Panc1 (cell line): Measurements from ENCODE around the gene RRAS2. TPM values are rescaled to one million over a fixed set of nuclear protein-coding genes. Genes with fewer than 3 reads are reported as not detected.

ENCODE experiments used
- ATAC-seq: fragments of 200-7000 bp; cut with Tn5 transposase; 2 replicates; pipeline ENCODE4 v1.9.1; 2020; ENCODE audit warnings: mild to moderate bottlenecking, moderate library complexity
- BruUV-seq: library from RNA; stranded (reverse); fragments of 400-500 nt; replicated peaks from 2 replicates; lab custom pipeline; 2021; lab: Mats Ljungman, UMichigan
- CTCF ChIA-PET: fragments of 300-600 bp; sonication (Branson Sonifier 250); formaldehyde crosslinking; loops from one replicate; lab custom pipeline; 2022; ENCODE audit warnings: antibody characterized with exemption; lab: Charles Lee
- POLR2A ChIA-PET: fragments of 300-600 bp; sonication (Branson Sonifier 250); formaldehyde crosslinking; loops from one replicate; lab custom pipeline; 2022; ENCODE audit warnings: antibody characterized with exemption; lab: Charles Lee
- DNase-seq: peaks from one replicate; pipeline ENCODE4 v3.0.0-alpha.2; 2010; ENCODE audit warnings: low read depth, low spot score
- H3K27ac ChIP-seq: 2 replicates; pipeline ENCODE4 v1.5.1; 2011; ENCODE audit warnings: mild to moderate bottlenecking, low read length, inconsistent platforms
- H3K27me3 ChIP-seq: fragments of 200-500 bp; sonication (Bioruptor generic); 2 replicates; pipeline ENCODE4 v1.6.0; 2014; ENCODE audit warnings: low read length, inconsistent platforms; ENCODE audit not compliant: control insufficient read depth, insufficient read depth
- H3K36me3 ChIP-seq: fragments of 200-500 bp; sonication (Bioruptor generic); 2 replicates; pipeline ENCODE4 v1.5.1; 2014; ENCODE audit warnings: inconsistent platforms, mild to moderate bottlenecking, low read length, moderate library complexity; ENCODE audit not compliant: control insufficient read depth, insufficient read depth
- H3K4me1 ChIP-seq: 2 replicates; pipeline ENCODE4 v1.5.1; 2011; ENCODE audit warnings: inconsistent platforms, mild to moderate bottlenecking, low read length, moderate library complexity; ENCODE audit not compliant: control insufficient read depth, insufficient read depth
- H3K4me3 ChIP-seq, 2 experiments: 2 replicates each; pipeline ENCODE4 v1.5.1; 2011 to 2012; ENCODE audit warnings: low read depth in 2 of 2, low read length in 2 of 2, mild to moderate bottlenecking in 2 of 2, inconsistent platforms in 1 of 2, moderate library complexity in 1 of 2
- H3K9me3 ChIP-seq: fragments of 200-500 bp; sonication (Bioruptor generic); 2 replicates; pipeline ENCODE4 v1.5.1; 2014; ENCODE audit warnings: low read depth, mild to moderate bottlenecking, inconsistent platforms, low read length, moderate library complexity; ENCODE audit not compliant: control insufficient read depth, insufficient read depth
- POLR2AphosphoS5 ChIP-seq: IDR thresholded peaks from 2 replicates; pipeline ENCODE4 v1.6.1; 2012; ENCODE audit warnings: mild to moderate bottlenecking, low read depth, low read length, moderate library complexity
- SIN3A ChIP-seq: IDR thresholded peaks from 2 replicates; pipeline ENCODE4 v1.6.1; 2012; ENCODE audit warnings: low read depth, mild to moderate bottlenecking, low read length, moderate library complexity, borderline replicate concordance; ENCODE audit not compliant: insufficient read depth
- TCF7L2 ChIP-seq: IDR thresholded peaks from 2 replicates; pipeline ENCODE4 v1.6.1; 2011; ENCODE audit warnings: mild to moderate bottlenecking, low read depth, low read length, inconsistent platforms
- in situ Hi-C: cut with HindIII; loops from 2 replicates; pipeline ENCODE4 v1.10.0; 2016; ENCODE audit warnings: low sequenced_read_pairs, low pct_unique_long_range_greater_than_20kb
- intact Hi-C: fragments of 100-400 bp; cut with micrococcal nuclease; formaldehyde crosslinking; loops from one replicate; pipeline ENCODE4 v1.10.0; 2022; ENCODE audit not compliant: unreplicated experiment
- total RNA-seq: library from RNA; stranded (reverse); gene quantifications from one replicate; pipeline ENCODE4 v1.2.1, GENCODE V29; 2021; ENCODE audit not compliant: unreplicated experiment
- TF ChIP-seq, protein P1 (sequence below), 2 experiments: IDR thresholded peaks; 2 replicates each; pipeline ENCODE4 v1.6.1; 2011 to 2012; ENCODE audit warnings: low read depth in 2 of 2, control low read depth in 1 of 2, low read length in 1 of 2, mild to moderate bottlenecking in 1 of 2, moderate library complexity in 1 of 2; ENCODE audit not compliant: insufficient read depth in 1 of 2
- TF ChIP-seq, protein P2 (sequence below): fragments of 450-650 bp; IDR thresholded peaks from 2 replicates; pipeline ENCODE4 v1.5.1; 2017; ENCODE audit warnings: mild to moderate bottlenecking

RRAS2 gene
- total RNA-seq, 1 experiment from 2014 or later, result 58.4 TPM

DNA sequence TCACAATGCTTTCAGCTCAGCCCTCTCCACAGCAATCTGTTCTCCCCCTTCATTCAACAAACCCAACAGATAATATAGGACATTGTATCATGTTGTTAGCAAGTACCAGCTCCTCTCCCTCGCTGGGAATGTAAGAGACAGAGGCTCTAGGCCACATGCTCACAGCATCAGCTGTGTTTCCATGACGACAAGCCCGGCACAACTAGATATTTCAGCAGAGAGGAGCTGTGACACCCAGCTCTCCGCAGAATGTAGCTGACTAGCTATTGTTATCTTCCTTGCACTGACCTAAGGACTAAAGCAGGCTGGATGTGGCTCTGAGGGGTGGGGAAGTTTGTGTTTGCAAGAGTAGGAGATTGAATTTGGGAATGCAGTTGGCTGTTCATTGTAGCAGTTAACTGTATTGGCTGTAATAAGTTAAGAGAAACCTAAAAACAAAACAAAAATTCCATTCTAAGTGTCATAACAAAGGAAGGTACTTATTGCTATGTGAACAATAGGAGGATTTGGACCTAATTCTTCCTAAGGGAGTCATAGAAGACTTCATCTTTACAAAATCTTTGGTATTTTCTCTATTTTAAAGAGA lies 28.0 kb upstream of the RRAS2 start:
- Histone ChIP-seq H3K4me3 (no peak overlapping the region), H3K4me1 (no peaks in the 10 kb centered on the region), H3K27me3 (no peaks in the 10 kb centered on the region; the same call in 1 of the 2 replicates), H3K27ac (no peak overlapping the region), H3K36me3 (no peaks in the 10 kb centered on the region), H3K9me3 (no peaks in the 10 kb centered on the region)
- no TSS peak for BruUV-seq
- POLR2A ChIA-PET, result interaction anchor here (0.6 kb wide), 1 partner anchor 1063 kb away, joined by 3 read pairs; no protein-coding TSS in a partner anchor
- CTCF ChIA-PET, result interaction anchor here (0.6 kb wide), 1 partner anchor 66 kb away, joined by 4 read pairs; no protein-coding TSS in a partner anchor
- no peak; the same call in 1 of the 2 replicates for ATAC-seq
- TF ChIP-seq, protein P1, sequence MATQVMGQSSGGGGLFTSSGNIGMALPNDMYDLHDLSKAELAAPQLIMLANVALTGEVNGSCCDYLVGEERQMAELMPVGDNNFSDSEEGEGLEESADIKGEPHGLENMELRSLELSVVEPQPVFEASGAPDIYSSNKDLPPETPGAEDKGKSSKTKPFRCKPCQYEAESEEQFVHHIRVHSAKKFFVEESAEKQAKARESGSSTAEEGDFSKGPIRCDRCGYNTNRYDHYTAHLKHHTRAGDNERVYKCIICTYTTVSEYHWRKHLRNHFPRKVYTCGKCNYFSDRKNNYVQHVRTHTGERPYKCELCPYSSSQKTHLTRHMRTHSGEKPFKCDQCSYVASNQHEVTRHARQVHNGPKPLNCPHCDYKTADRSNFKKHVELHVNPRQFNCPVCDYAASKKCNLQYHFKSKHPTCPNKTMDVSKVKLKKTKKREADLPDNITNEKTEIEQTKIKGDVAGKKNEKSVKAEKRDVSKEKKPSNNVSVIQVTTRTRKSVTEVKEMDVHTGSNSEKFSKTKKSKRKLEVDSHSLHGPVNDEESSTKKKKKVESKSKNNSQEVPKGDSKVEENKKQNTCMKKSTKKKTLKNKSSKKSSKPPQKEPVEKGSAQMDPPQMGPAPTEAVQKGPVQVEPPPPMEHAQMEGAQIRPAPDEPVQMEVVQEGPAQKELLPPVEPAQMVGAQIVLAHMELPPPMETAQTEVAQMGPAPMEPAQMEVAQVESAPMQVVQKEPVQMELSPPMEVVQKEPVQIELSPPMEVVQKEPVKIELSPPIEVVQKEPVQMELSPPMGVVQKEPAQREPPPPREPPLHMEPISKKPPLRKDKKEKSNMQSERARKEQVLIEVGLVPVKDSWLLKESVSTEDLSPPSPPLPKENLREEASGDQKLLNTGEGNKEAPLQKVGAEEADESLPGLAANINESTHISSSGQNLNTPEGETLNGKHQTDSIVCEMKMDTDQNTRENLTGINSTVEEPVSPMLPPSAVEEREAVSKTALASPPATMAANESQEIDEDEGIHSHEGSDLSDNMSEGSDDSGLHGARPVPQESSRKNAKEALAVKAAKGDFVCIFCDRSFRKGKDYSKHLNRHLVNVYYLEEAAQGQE (IDR thresholded peaks at IDR 0.05; ENCODE audit: insufficient read depth in 1 of 2, low read depth in 2 of 2, low read length in 1 of 2), result no peak
- TF ChIP-seq, protein P2, sequence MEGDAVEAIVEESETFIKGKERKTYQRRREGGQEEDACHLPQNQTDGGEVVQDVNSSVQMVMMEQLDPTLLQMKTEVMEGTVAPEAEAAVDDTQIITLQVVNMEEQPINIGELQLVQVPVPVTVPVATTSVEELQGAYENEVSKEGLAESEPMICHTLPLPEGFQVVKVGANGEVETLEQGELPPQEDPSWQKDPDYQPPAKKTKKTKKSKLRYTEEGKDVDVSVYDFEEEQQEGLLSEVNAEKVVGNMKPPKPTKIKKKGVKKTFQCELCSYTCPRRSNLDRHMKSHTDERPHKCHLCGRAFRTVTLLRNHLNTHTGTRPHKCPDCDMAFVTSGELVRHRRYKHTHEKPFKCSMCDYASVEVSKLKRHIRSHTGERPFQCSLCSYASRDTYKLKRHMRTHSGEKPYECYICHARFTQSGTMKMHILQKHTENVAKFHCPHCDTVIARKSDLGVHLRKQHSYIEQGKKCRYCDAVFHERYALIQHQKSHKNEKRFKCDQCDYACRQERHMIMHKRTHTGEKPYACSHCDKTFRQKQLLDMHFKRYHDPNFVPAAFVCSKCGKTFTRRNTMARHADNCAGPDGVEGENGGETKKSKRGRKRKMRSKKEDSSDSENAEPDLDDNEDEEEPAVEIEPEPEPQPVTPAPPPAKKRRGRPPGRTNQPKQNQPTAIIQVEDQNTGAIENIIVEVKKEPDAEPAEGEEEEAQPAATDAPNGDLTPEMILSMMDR, result no peak
- TF ChIP-seq SIN3A (no peak), POLR2AphosphoS5 (no peak), TCF7L2 (no peak)
- in situ Hi-C loops, result no loop called here
- no peak for DNase-seq
- intact Hi-C loops, result no loop called here

DNA sequence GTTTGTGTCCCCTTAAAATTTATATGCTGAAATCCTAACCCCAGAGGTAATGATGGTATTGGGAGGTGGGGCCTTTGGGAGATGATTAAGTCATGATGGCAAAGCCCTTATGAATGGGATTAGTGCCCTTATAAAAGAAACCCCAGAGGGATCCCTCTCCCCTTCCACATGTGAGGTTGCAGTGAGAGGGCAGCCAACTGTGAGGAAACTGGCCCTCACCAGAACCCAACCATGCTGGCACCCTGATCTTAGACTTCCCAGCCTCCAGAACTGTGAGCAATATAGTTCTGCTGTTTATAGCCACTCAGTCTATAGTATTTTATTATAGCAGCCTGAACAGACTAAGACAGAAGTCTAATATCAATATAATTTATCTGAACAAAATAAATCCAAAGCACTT lies 27.1 kb upstream of the RRAS2 start:
- ChIA-PET CTCF (no interaction called here), POLR2A (no interaction called here)
- no peak overlapping the region for H3K4me3 ChIP-seq
- no peak for DNase-seq
- H3K9me3 ChIP-seq, result no peaks in the 10 kb centered on the region
- intact Hi-C loops, result no loop called here
- no peaks in the 10 kb centered on the region for H3K4me1 ChIP-seq
- no TSS peak for BruUV-seq
- no peaks in the 10 kb centered on the region; the same call in 1 of the 2 replicates for H3K27me3 ChIP-seq
- no peak overlapping the region for H3K27ac ChIP-seq
- in situ Hi-C loops, result no loop called here
- no peak for ATAC-seq
- no peaks in the 10 kb centered on the region for H3K36me3 ChIP-seq
- TF ChIP-seq, protein P1 (IDR thresholded peaks at IDR 0.05; ENCODE audit: insufficient read depth in 1 of 2, low read depth in 2 of 2, low read length in 1 of 2), result no peak
- TF ChIP-seq, protein P2, result no peak
- TF ChIP-seq TCF7L2 (no peak), POLR2AphosphoS5 (no peak), SIN3A (no peak)
